Measurements from ENCODE around the gene KMT2D. TPM values are rescaled to one million over a fixed set of nuclear protein-coding genes. Genes with fewer than 3 reads are reported as not detected.
A peak's percentile ranks its signal among the peaks of the same experiment; 100 is the strongest.

The KMT2D gene
- total RNA-seq, 1 experiment from 2014 or later = 41.9 TPM

DNA sequence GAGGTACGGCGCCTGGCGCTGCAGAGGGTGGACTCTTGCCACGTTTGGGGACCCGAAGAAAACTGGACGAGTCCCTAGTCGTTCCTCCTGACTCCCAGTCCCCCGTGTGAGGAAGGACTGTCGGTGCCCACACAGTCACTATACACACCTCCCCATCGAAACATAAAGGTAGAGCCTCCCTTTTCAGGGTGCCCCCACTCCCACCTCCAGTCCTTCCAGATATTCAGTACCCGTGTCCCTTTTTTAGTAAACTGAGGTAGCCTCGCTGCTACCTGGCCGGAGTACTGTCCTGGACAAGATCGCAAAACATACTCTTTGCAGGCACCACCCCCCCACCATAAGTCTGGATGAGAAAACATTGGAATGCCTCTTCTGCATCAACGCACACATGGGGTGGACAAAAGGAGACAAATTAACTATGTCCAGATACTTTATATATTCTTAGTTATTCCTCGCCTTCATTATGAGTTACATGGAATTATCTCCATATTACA is 610 bp upstream of the KMT2D start:
- TF ChIP-seq EZH2phosphoT487 (IDR thresholded peaks at IDR 0.05; ENCODE audit: borderline replicate concordance, low read length) (no peak), EZH2 (IDR thresholded peaks at IDR 0.05; ENCODE audit: low read length, unreplicated experiment) (no peak)
- TF ChIP-seq, protein P1, sequence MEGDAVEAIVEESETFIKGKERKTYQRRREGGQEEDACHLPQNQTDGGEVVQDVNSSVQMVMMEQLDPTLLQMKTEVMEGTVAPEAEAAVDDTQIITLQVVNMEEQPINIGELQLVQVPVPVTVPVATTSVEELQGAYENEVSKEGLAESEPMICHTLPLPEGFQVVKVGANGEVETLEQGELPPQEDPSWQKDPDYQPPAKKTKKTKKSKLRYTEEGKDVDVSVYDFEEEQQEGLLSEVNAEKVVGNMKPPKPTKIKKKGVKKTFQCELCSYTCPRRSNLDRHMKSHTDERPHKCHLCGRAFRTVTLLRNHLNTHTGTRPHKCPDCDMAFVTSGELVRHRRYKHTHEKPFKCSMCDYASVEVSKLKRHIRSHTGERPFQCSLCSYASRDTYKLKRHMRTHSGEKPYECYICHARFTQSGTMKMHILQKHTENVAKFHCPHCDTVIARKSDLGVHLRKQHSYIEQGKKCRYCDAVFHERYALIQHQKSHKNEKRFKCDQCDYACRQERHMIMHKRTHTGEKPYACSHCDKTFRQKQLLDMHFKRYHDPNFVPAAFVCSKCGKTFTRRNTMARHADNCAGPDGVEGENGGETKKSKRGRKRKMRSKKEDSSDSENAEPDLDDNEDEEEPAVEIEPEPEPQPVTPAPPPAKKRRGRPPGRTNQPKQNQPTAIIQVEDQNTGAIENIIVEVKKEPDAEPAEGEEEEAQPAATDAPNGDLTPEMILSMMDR (conservative IDR thresholded peaks at IDR 0.05; ENCODE audit: low read depth, low read length) = no peak
- DNase-seq = no peak
- POLR2A ChIA-PET (ENCODE audit: unreplicated experiment) = no interaction called here

DNA sequence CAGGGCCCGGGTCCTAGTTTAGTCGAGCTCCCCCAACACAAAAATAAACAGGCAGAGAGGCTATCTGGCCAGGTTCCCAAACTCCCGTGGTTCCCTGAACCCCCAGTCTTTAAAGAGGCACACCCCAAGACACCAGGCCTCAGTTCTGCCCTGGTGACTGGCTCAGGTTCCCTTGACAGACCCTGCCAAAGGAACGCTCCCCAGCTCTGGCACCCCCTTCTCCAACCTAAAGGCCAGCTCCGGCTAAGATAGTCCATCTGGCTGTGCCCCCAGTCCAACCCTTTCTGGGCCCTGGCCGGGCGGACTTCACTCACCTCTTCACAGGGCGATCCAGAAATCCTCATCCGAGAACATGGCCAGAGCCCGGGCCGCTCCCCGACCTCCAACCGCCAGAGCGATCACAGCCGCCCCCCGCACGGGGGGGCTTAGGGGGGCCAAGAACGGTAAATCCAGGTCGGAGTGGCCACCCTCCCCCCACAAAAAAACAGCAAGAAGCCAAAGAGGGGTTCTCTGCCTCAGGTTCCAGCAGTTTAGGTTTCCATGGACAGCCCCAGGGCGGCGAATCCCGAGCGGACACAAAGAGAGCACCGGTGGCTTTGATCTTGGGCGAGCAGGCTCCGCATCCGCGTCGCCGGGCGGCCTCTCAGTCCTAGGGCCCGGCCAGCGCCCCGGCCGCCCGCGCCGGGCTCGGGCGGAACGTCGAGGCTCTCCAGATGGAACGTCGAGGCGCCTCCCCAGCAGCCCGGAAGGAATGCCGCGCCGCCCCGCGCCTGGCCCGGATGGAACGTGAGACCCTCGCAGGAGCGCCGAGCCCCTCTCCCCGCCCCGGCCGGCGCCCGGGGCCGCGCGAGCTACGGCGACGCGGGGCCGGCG is 1.1 kb downstream of the KMT2D start:
- Histone ChIP-seq H3K9me3 (ENCODE audit: low read length) (no peaks in the 10 kb centered on the region), H4K20me1 (ENCODE audit: low read length) (peaks cover 51% of the 10 kb centered on the region), H3K27me3 (ENCODE audit: low read length) (no peaks in the 10 kb centered on the region), H3K4me1 (ENCODE audit: insufficient read depth, low read length) (peaks cover 23% of the 10 kb centered on the region), H3K79me2 (ENCODE audit: low read length) (peaks cover 75% of the 10 kb centered on the region), H3K9me2 (replicated peaks; ENCODE audit: low read length) (no peaks in the 10 kb centered on the region), H3K9ac (ENCODE audit: low read length) (peak overlapping the region; percentile 99), H2AFZ (ENCODE audit: low read length) (peak overlapping the region; percentile 93; the same call in 1 of the 2 replicates), H3K4me3 (ENCODE audit: low read length) (peak overlapping the region; percentile 87), H3F3A (ENCODE audit: low read length, unreplicated experiment) (no peaks in the 10 kb centered on the region), H3K36me3 (ENCODE audit: low read depth, low read length) (peaks cover 7% of the 10 kb centered on the region), H3K27ac (ENCODE audit: low read length) (peak overlapping the region; percentile 89), H3K4me2 (ENCODE audit: low read length) (peak overlapping the region; percentile 93)
- no peak for TF ChIP-seq EZH2phosphoT487 (IDR thresholded peaks at IDR 0.05; ENCODE audit: borderline replicate concordance, low read length)
- TF ChIP-seq, protein P1 (conservative IDR thresholded peaks at IDR 0.05; ENCODE audit: low read depth, low read length) = no peak
- no peak for TF ChIP-seq EZH2 (IDR thresholded peaks at IDR 0.05; ENCODE audit: low read length, unreplicated experiment)
- ChIA-PET CTCF (no interaction called here), POLR2A (ENCODE audit: unreplicated experiment) (no interaction called here)
- no TSS peak for BruUV-seq (replicated peaks)
- ATAC-seq (peak; percentile 4; the same call in 1 of the 2 replicates), DNase-seq (peak; percentile 22)
- intact Hi-C loops (cut with micrococcal nuclease) = no loop called here

More for the DNA sequence above, 610 bp upstream of the KMT2D start:
- Histone ChIP-seq H3K4me1 (ENCODE audit: insufficient read depth, low read length) (peaks cover 18% of the 10 kb centered on the region), H3K9me2 (replicated peaks; ENCODE audit: low read length) (no peaks in the 10 kb centered on the region), H4K20me1 (ENCODE audit: low read length) (peaks cover 34% of the 10 kb centered on the region), H3K4me3 (ENCODE audit: low read length) (peak overlapping the region; percentile 87), H3K9ac (ENCODE audit: low read length) (peak overlapping the region; percentile 99), H3K9me3 (ENCODE audit: low read length) (no peaks in the 10 kb centered on the region), H3K4me2 (ENCODE audit: low read length) (peak overlapping the region; percentile 93), H2AFZ (ENCODE audit: low read length) (peak overlapping the region; percentile 93), H3K36me3 (ENCODE audit: low read depth, low read length) (no peaks in the 10 kb centered on the region), H3K27ac (ENCODE audit: low read length) (peak overlapping the region; percentile 89), H3K79me2 (ENCODE audit: low read length) (peaks cover 58% of the 10 kb centered on the region), H3F3A (ENCODE audit: low read length, unreplicated experiment) (no peaks in the 10 kb centered on the region), H3K27me3 (ENCODE audit: low read length) (no peaks in the 10 kb centered on the region)
- no peak for ATAC-seq
- TSS peak; percentile 73 for BruUV-seq (replicated peaks)
- intact Hi-C loops (cut with micrococcal nuclease) = no loop called here
- CTCF ChIA-PET = no interaction called here

DNA sequence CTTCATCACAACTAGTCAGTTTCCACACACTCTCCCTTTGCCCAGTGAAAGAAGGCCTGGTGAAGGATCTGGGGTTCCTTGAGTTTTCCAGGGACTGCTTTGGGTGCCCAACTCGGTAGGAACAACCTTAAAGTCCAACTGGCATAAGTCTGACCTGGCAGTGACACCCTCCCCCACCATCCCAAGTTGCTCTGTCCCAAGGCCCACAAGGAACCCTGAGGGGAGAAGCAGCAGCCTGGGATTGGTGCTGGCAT is 1.6 kb downstream of the KMT2D start:
- Histone ChIP-seq H3K4me1 (ENCODE audit: insufficient read depth, low read length) (peaks cover 23% of the 10 kb centered on the region), H3K79me2 (ENCODE audit: low read length) (peaks cover 81% of the 10 kb centered on the region), H3K27me3 (ENCODE audit: low read length) (no peaks in the 10 kb centered on the region), H2AFZ (ENCODE audit: low read length) (no peak overlapping the region), H4K20me1 (ENCODE audit: low read length) (peaks cover 57% of the 10 kb centered on the region), H3F3A (ENCODE audit: low read length, unreplicated experiment) (no peaks in the 10 kb centered on the region), H3K9ac (ENCODE audit: low read length) (peak overlapping the region; percentile 99), H3K4me3 (ENCODE audit: low read length) (peak overlapping the region; percentile 87), H3K9me2 (replicated peaks; ENCODE audit: low read length) (no peaks in the 10 kb centered on the region), H3K9me3 (ENCODE audit: low read length) (no peaks in the 10 kb centered on the region), H3K4me2 (ENCODE audit: low read length) (peak overlapping the region; percentile 93), H3K36me3 (ENCODE audit: low read depth, low read length) (peaks cover 12% of the 10 kb centered on the region), H3K27ac (ENCODE audit: low read length) (no peak overlapping the region)
- TSS peak; percentile 25 for BruUV-seq (replicated peaks)
- DNase-seq (no peak), ATAC-seq (no peak)
- no peak for TF ChIP-seq EZH2phosphoT487 (IDR thresholded peaks at IDR 0.05; ENCODE audit: borderline replicate concordance, low read length)
- TF ChIP-seq, protein P1 (conservative IDR thresholded peaks at IDR 0.05; ENCODE audit: low read depth, low read length) = no peak
- TF ChIP-seq EZH2 (IDR thresholded peaks at IDR 0.05; ENCODE audit: low read length, unreplicated experiment) = no peak
- CTCF ChIA-PET = no interaction called here
- POLR2A ChIA-PET (ENCODE audit: unreplicated experiment) = no interaction called here
- intact Hi-C loops (cut with micrococcal nuclease) = no loop called here
